Tibial artery (tissue), 4 donors: ENCODE results near the gene CASK.
"Not testable (repeated sequence)": the region's sequence is repeated elsewhere in the genome, so short reads cannot be mapped to it uniquely, and the experiment has no call there.

Experiments
- DNase-seq, 2 donors: peaks; one replicate each; pipeline ENCODE4 v3.0.0-alpha.2; 2019
- H3K27ac ChIP-seq, 2 donors: fragments of 200-600 bp; sonication (generic) in 1 of 2; 1 replicate in 1 of 2; 2 replicates in 1 of 2; pipeline ENCODE4 v1.5.1; 2018 to 2019; ENCODE audit warnings: mild to moderate bottlenecking in 1 of 2
- H3K27me3 ChIP-seq, 2 donors: fragments of 200-600 bp; sonication (generic) in 1 of 2; one replicate each; pipeline versions ENCODE4 v1.5.1 to v1.6.0; 2016 to 2019
- H3K36me3 ChIP-seq, 3 donors: fragments of 200-600 bp; sonication (generic) in 2 of 3; one replicate each; pipeline ENCODE4 v1.5.1; 2016 to 2019; ENCODE audit warnings: mild to moderate bottlenecking in 2 of 3
- H3K4me1 ChIP-seq, 4 donors: fragments of 200-600 bp; sonication (generic) in 2 of 4; 1 replicate in 3 of 4; 2 replicates in 1 of 4; pipeline ENCODE4 v1.5.1; 2016 to 2019
- H3K4me3 ChIP-seq, 2 donors: fragments of 200-600 bp; sonication (generic) in 1 of 2; 1 replicate in 1 of 2; 2 replicates in 1 of 2; pipeline ENCODE4 v1.5.1; 2018 to 2019; ENCODE audit warnings: mild to moderate bottlenecking in 2 of 2
- H3K9me3 ChIP-seq, 3 donors: fragments of 200-600 bp; sonication (generic) in 1 of 3; one replicate each; pipeline ENCODE4 v1.5.1; 2016 to 2019
- CTCF ChIP-seq, 2 experiments: fragments of 200-600 bp in 1 of 2; fragments of 450-650 bp in 1 of 2; IDR thresholded peaks; one replicate each; pipeline ENCODE4 v1.5.1; 2017 to 2019; ENCODE audit warnings: antibody characterized with exemption in 2 of 2, mild to moderate bottlenecking in 1 of 2, moderate library complexity in 1 of 2
- intact Hi-C: fragments of 100-400 bp; cut with DNase I; formaldehyde crosslinking; loops from one replicate; pipeline ENCODE4 v1.15.0; 2023; ENCODE audit warnings: low total_unique reads

CASK gene

GRCh38 chrX:41608244-41608643 is 315.1 kb downstream of the CASK start:
- H3K27me3 ChIP-seq, result no peaks in the 10 kb centered on the region
- peaks cover 0 to 21% (median 0%) of the 10 kb centered on the region in 4 donors for H3K4me1 ChIP-seq
- no peak overlapping the region for H3K4me3 ChIP-seq
- no peak for TF ChIP-seq CTCF (IDR thresholded peaks at IDR 0.05)
- H3K9me3 ChIP-seq, result no peaks in the 10 kb centered on the region
- no peaks in the 10 kb centered on the region for H3K36me3 ChIP-seq
- DNase-seq, result no peak
- H3K27ac ChIP-seq, result no peak overlapping the region
- intact Hi-C loops, result no loop called here

DNA sequence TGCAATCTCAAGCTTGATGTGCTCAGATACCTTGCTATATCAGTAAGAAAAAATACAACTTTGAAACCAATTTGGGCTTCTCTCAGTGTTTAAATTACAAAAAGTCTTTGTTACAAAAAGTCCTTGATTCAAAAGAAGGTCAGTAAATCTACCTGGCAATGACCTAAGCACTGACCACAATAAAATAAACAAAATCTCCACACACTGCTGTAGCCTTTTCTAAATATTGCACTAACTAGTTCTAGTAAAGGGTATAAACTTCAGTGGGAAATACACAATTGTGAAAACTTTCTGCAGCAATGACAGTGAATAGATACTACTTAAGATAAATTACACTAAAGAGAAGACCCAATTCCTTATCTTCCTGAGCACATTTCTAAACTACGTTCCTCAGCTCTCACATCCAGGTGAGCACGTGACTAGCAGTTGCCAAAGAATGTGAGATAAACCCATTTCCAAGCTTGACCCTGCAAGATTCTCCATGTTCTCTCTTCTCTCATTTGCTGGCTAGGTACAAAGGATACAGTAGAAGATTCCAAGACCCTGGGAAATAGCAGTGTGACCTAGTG is 316.0 kb downstream of the CASK start:
- H3K4me3 ChIP-seq, result no peak overlapping the region
- intact Hi-C loops, result no loop called here

GRCh38 chrX:41606057-41606456 is 317.3 kb downstream of the CASK start:
- H3K9me3 ChIP-seq, H3K27ac ChIP-seq, H3K4me3 ChIP-seq, intact Hi-C loops, DNase-seq, H3K36me3 ChIP-seq, H3K27me3 ChIP-seq: not testable (repeated sequence)
- peaks cover 0 to 27% (median under 1%) of the 10 kb centered on the region in 4 donors for H3K4me1 ChIP-seq

More for the DNA sequence above, 316.0 kb downstream of the CASK start:
- Histone ChIP-seq H3K27ac (no peak overlapping the region), H3K36me3 (no peaks in the 10 kb centered on the region), H3K27me3 (no peaks in the 10 kb centered on the region), H3K4me1 (peaks cover 0 to 27% (median under 1%) of the 10 kb centered on the region in 4 donors), H3K9me3 (no peaks in the 10 kb centered on the region)
- no peak for DNase-seq
- no peak for TF ChIP-seq CTCF (IDR thresholded peaks at IDR 0.05)

DNA sequence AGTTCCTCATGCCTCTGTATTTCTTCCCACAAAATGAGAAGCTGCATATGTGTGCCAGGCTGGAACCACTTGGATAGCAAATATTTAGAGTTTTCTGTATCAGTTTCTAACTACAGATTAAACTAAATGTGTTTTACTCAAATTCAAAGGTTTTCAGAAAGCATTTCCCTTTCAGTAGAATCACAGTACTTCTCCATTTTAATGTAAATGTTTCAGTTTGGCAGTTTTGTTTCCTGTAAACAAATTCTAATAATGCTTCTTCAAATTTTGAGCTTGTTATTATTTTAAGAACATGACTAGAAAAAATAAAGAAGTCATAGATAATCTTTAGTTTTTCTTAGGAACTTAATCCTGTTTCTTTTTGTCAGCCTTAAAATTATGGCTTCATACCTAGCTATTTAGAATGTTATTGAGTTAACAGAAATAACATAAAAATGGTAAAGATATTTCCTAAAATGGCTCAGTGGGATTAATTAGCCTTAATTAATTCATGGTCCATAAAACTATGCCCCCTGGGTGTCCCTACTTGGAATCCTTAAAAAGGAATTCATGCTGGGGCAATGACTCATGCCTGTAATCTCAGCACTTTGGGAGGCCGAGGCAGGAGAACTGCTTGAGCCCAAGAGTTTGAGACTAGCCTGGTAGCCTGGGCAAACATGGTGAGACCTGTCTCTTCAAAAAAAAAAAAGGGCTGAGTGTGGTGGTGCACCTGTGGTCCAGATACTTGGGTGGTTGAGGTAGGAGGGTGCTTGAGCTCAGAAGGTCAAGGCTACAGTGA is 318.4 kb downstream of the CASK start:
- no peak overlapping the region for H3K4me3 ChIP-seq
- H3K4me1 ChIP-seq, result peaks cover 0 to 33% (median under 1%) of the 10 kb centered on the region in 4 donors
- no peak for DNase-seq
- no peaks in the 10 kb centered on the region for H3K27me3 ChIP-seq
- no peaks in the 10 kb centered on the region for H3K9me3 ChIP-seq
- H3K27ac ChIP-seq, result peak overlapping the region in 1 of 2 donors; percentile 23
- no peaks in the 10 kb centered on the region for H3K36me3 ChIP-seq
- intact Hi-C loops, result no loop called here
- TF ChIP-seq CTCF (IDR thresholded peaks at IDR 0.05), result no peak

GRCh38 chrX:41604177-41604576 is 319.2 kb downstream of the CASK start:
- Histone ChIP-seq H3K4me3 (no peak overlapping the region), H3K9me3 (no peaks in the 10 kb centered on the region), H3K27me3 (no peaks in the 10 kb centered on the region), H3K4me1 (peaks cover 0 to 41% (median under 1%) of the 10 kb centered on the region in 4 donors), H3K27ac (peak overlapping the region in 1 of 2 donors; percentile 23), H3K36me3 (no peaks in the 10 kb centered on the region)
- DNase-seq, result no peak
- intact Hi-C loops, result no loop called here
- TF ChIP-seq CTCF (IDR thresholded peaks at IDR 0.05), result no peak

- Histone ChIP-seq H3K27me3 (no peaks in the 10 kb centered on the region), H3K9me3 (no peaks in the 10 kb centered on the region), H3K36me3 (no peaks in the 10 kb centered on the region), H3K27ac (no peak overlapping the region), H3K4me3 (no peak overlapping the region), H3K4me1 (peaks cover 0 to 47% (median under 1%) of the 10 kb centered on the region in 4 donors)
- no peak for TF ChIP-seq CTCF (IDR thresholded peaks at IDR 0.05)
- DNase-seq, result no peak
- intact Hi-C loops, result no loop called here
Measured at GRCh38 chrX:41603596-41603995, 319.8 kb downstream of the CASK start.
